H9 (cell line): ENCODE measurements around the gene DCTN2. TPM values are rescaled to one million over a fixed set of nuclear protein-coding genes. Genes with fewer than 3 reads are reported as not detected.

Experiments used
- DNase-seq: peaks from one replicate; pipeline ENCODE4 v3.0.0-alpha.2; 2017
- H2AFZ ChIP-seq: one replicate; pipeline ENCODE4 v1.6.1; 2013; ENCODE audit warnings: mild to moderate bottlenecking, low read length, control low read depth, moderate library complexity
- H2AK5ac ChIP-seq: 2 replicates; pipeline ENCODE4 v1.6.1; 2013; ENCODE audit warnings: low read length, control low read depth, mixed read lengths; ENCODE audit not compliant: insufficient read length
- H2BK120ac ChIP-seq: one replicate; pipeline ENCODE4 v1.6.1; 2013; ENCODE audit warnings: low read depth, mild to moderate bottlenecking, low read length, control low read depth, inconsistent platforms; ENCODE audit not compliant: poor library complexity, severe bottlenecking
- H2BK12ac ChIP-seq: 2 replicates; pipeline ENCODE4 v1.6.1; 2013; ENCODE audit warnings: low read length, control low read depth, mixed read lengths, low read depth; ENCODE audit not compliant: insufficient read length
- H2BK15ac ChIP-seq: 2 replicates; pipeline ENCODE4 v1.6.1; 2013; ENCODE audit warnings: low read depth, low read length, control low read depth
- H2BK20ac ChIP-seq: one replicate; pipeline ENCODE4 v1.6.1; 2013; ENCODE audit warnings: low read depth, mild to moderate bottlenecking, low read length, control low read depth, inconsistent platforms; ENCODE audit not compliant: poor library complexity, severe bottlenecking
- H2BK5ac ChIP-seq: 2 replicates; pipeline ENCODE4 v1.6.1; 2013; ENCODE audit warnings: low read length, control low read depth, mixed read lengths; ENCODE audit not compliant: insufficient read length
- H3K14ac ChIP-seq: 2 replicates; pipeline ENCODE4 v1.6.1; 2013; ENCODE audit warnings: low read length, control low read depth; ENCODE audit not compliant: insufficient read depth
- H3K18ac ChIP-seq: 2 replicates; pipeline ENCODE4 v1.6.1; 2013; ENCODE audit warnings: low read depth, mild to moderate bottlenecking, mixed read lengths, low read length, control low read depth; ENCODE audit not compliant: insufficient read length
- H3K23ac ChIP-seq: 2 replicates; pipeline ENCODE4 v1.6.1; 2013; ENCODE audit warnings: low read length, control low read depth, mixed read lengths, low read depth; ENCODE audit not compliant: insufficient read length
- H3K23me2 ChIP-seq: 2 replicates; pipeline ENCODE4 v1.6.1; 2013; ENCODE audit warnings: low read depth, mild to moderate bottlenecking, mixed read lengths, low read length, control low read depth; ENCODE audit not compliant: insufficient read length, poor library complexity, severe bottlenecking
- H3K27ac ChIP-seq: 2 replicates; pipeline ENCODE4 v1.5.1; 2013; ENCODE audit warnings: low read length, control low read depth, mixed read lengths, low read depth; ENCODE audit not compliant: insufficient read length
- H3K27me3 ChIP-seq: 2 replicates; pipeline ENCODE4 v1.6.1; 2013; ENCODE audit warnings: low read length, control low read depth, inconsistent platforms; ENCODE audit not compliant: insufficient read depth
- H3K4ac ChIP-seq: 2 replicates; pipeline ENCODE4 v1.6.1; 2013; ENCODE audit warnings: low read depth, mild to moderate bottlenecking, control low read depth, inconsistent platforms, low read length, moderate library complexity
- H3K4me1 ChIP-seq: 2 replicates; pipeline ENCODE4 v1.6.1; 2013; ENCODE audit warnings: low read length, control low read depth, inconsistent platforms; ENCODE audit not compliant: insufficient read depth
- H3K4me2 ChIP-seq: 2 replicates; pipeline ENCODE4 v1.6.1; 2013; ENCODE audit warnings: low read length, control low read depth, mixed read lengths; ENCODE audit not compliant: insufficient read length, insufficient read depth
- H3K56ac ChIP-seq: 2 replicates; pipeline ENCODE4 v1.6.1; 2013; ENCODE audit warnings: low read depth, mild to moderate bottlenecking, mixed read lengths, low read length, control low read depth; ENCODE audit not compliant: insufficient read length
- H3K79me1 ChIP-seq: 2 replicates; pipeline ENCODE4 v1.6.1; 2013; ENCODE audit warnings: low read depth, mild to moderate bottlenecking, moderate library complexity, low read length, control low read depth, inconsistent platforms; ENCODE audit not compliant: insufficient read depth, poor library complexity, severe bottlenecking
- H3K79me2 ChIP-seq: 2 replicates; pipeline ENCODE4 v1.6.1; 2013; ENCODE audit warnings: low read length, control low read depth, inconsistent platforms; ENCODE audit not compliant: insufficient read depth
- H3K9ac ChIP-seq: 2 replicates; pipeline ENCODE4 v1.6.1; 2013; ENCODE audit warnings: low read length, control low read depth, mixed read lengths; ENCODE audit not compliant: insufficient read length; ENCODE audit errors: extremely low read depth
- H3K9me3 ChIP-seq: one replicate; pipeline ENCODE4 v1.6.1; 2013; ENCODE audit warnings: low read depth, low read length, inconsistent platforms; ENCODE audit not compliant: control insufficient read depth
- H3T11ph ChIP-seq: one replicate; pipeline ENCODE4 v1.6.1; 2013; ENCODE audit warnings: mild to moderate bottlenecking, low read length, control low read depth, inconsistent platforms
- H4K20me1 ChIP-seq: one replicate; pipeline ENCODE4 v1.6.1; 2013; ENCODE audit not compliant: control insufficient read depth, insufficient read length, insufficient read depth
- H4K5ac ChIP-seq: 2 replicates; pipeline ENCODE4 v1.6.1; 2013; ENCODE audit warnings: low read depth, mild to moderate bottlenecking, mixed read lengths, low read length, control low read depth; ENCODE audit not compliant: insufficient read length
- H4K8ac ChIP-seq: replicated peaks from 2 replicates; pipeline ENCODE4 v1.6.1; 2013; ENCODE audit warnings: low read length, control low read depth, mixed read lengths, low read depth; ENCODE audit not compliant: insufficient read length
- H4K91ac ChIP-seq: 2 replicates; pipeline ENCODE4 v1.6.1; 2013; ENCODE audit warnings: low read depth, mild to moderate bottlenecking, moderate library complexity, mixed read lengths, low read length, control low read depth; ENCODE audit not compliant: insufficient read length
- H3K27ac Mint-ChIP-seq, 3 experiments: 2 replicates in 2 of 3; 3 replicates in 1 of 3; pipeline ENCODE4 v1.8.0; 2020 to 2021; ENCODE audit warnings: mixed read lengths in 3 of 3, mild to moderate bottlenecking in 1 of 3, moderate library complexity in 1 of 3
- H3K27me3 Mint-ChIP-seq: 2 replicates; pipeline ENCODE4 v1.8.0; 2021; ENCODE audit warnings: low read depth, mild to moderate bottlenecking, moderate library complexity, mixed read lengths
- H3K36me3 Mint-ChIP-seq, 3 experiments: 2 replicates in 2 of 3; 3 replicates in 1 of 3; pipeline ENCODE4 v1.8.0; 2020 to 2021; ENCODE audit warnings: low read depth in 3 of 3, mixed read lengths in 3 of 3; ENCODE audit not compliant: insufficient read depth in 1 of 3
- H3K4me1 Mint-ChIP-seq, 2 experiments: 2 replicates each; pipeline ENCODE4 v1.8.0; 2020; ENCODE audit warnings: mixed read lengths in 2 of 2
- H3K4me3 Mint-ChIP-seq, 2 experiments: 2 replicates in 1 of 2; 3 replicates in 1 of 2; pipeline ENCODE4 v1.8.0; 2020 to 2021; ENCODE audit warnings: mild to moderate bottlenecking in 2 of 2, mixed read lengths in 2 of 2, moderate library complexity in 1 of 2
- H3K9me3 Mint-ChIP-seq, 2 experiments: 2 replicates in 1 of 2; 3 replicates in 1 of 2; pipeline ENCODE4 v1.8.0; 2020; ENCODE audit warnings: mild to moderate bottlenecking in 2 of 2, mixed read lengths in 2 of 2, moderate library complexity in 1 of 2
- CTCF ChIP-seq: fragments of 200-600 bp; sonication (generic); conservative IDR thresholded peaks from 3 replicates; pipeline ENCODE4 v1.8.0; 2021; ENCODE audit warnings: antibody characterized with exemption, mild to moderate bottlenecking
- WGBS: extraction: QIAGEN DNeasy Blood & Tissue Kit; methylation state at CpG from one replicate; pipeline ENCODE4 v1.1.7; 2013; ENCODE audit warnings: missing lambda C conversion rate, low lambda C conversion rate, mixed read lengths; ENCODE audit not compliant: insufficient read length; ENCODE audit errors: extremely low coverage; 5-methylcytosine and 5-hydroxymethylcytosine counted together
- total RNA-seq: library from RNA; stranded (reverse); gene quantifications from 2 replicates; pipeline ENCODE4 v1.2.1, GENCODE V29; 2021

Gene DCTN2
- total RNA-seq, 1 experiment from 2014 or later = 97.7 TPM

DNA sequence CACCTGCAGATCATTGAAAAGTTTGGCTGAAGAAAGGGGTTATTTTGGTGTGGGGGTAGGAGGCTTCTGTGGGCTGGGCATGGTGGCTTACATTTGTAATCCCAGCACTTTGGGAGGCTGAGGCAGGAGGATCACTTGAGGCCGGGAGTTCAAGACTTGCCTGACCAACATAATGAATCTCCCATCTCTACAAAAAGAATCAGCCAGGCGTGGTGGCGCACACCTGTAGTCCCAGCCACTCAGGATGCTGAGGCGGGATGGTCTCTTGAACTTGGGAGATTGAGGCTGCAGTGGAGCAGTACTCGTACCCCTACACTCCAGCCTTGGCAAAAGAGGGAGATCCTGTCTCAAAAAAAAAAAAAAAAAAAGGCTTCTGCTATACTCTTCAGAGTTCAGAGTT is 33.7 kb downstream of the DCTN2 start:
- Histone ChIP-seq H3K9ac (no peak overlapping the region), H2BK12ac (no peak overlapping the region), H3K18ac (no peak overlapping the region), H4K8ac (no peak overlapping the region), H2AK5ac (no peak overlapping the region), H3T11ph (no peak overlapping the region), H3K14ac (no peak overlapping the region), H4K5ac (no peak overlapping the region), H2BK120ac (no peak overlapping the region), H3K4ac (no peak overlapping the region), H4K91ac (no peak overlapping the region), H2BK15ac (no peak overlapping the region), H2BK5ac (no peak overlapping the region), H3K4me1 (no peaks in the 10 kb centered on the region), H2BK20ac (no peak overlapping the region), H3K56ac (no peak overlapping the region), H3K79me1 (no peaks in the 10 kb centered on the region), H4K20me1 (no peaks in the 10 kb centered on the region), H3K9me3 (no peaks in the 10 kb centered on the region), H3K4me2 (no peak overlapping the region), H3K23me2 (no peaks in the 10 kb centered on the region), H3K27ac (no peak overlapping the region), H3K23ac (no peak overlapping the region), H3K79me2 (0 out of 2 replicates have a peak, but pooled peaks cover 1% of the 10 kb centered on the region), H3K27me3 (no peaks in the 10 kb centered on the region), H2AFZ (no peak overlapping the region)
- Mint-ChIP-seq H3K27me3 (0 out of 2 replicates have a peak, but pooled peaks cover 2% of the 10 kb centered on the region), H3K36me3 (peaks cover 76 to 94% (median 82%) of the 10 kb centered on the region in 3 experiments; a peak in 6 of 7 replicates), H3K9me3 (peaks cover 0 to 2% of the 10 kb centered on the region in 2 experiments; a peak in 1 of 5 replicates), H3K4me1 (peaks cover 2 to 5% of the 10 kb centered on the region in 2 experiments), H3K4me3 (no peak overlapping the region), H3K27ac (no peak overlapping the region)
- TF ChIP-seq CTCF = no peak
- no peak for DNase-seq
- WGBS = no CpG with 5 or more reads among the region's 5 CpGs
